ENCODE measurements around the gene NRP2.

DNA sequence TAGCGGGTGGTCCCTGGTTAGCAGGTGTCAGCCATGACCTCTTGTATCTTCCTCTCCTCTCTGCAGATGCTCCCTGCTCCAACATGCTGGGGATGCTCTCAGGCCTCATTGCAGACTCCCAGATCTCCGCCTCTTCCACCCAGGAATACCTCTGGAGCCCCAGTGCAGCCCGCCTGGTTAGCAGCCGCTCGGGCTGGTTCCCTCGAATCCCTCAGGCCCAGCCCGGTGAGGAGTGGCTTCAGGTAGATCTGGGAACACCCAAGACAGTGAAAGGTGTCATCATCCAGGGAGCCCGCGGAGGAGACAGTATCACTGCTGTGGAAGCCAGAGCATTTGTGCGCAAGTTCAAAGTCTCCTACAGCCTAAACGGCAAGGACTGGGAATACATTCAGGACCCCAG lies 60.8 kb downstream of the NRP2 start:
- TF ChIP-seq PAWR (CRISPR knock-in tag; IDR thresholded peaks at IDR 0.05; ENCODE audit: borderline replicate concordance) (no peak), CTCF (CRISPR knock-in tag; IDR thresholded peaks at IDR 0.05) (no peak), ZNF274 (CRISPR knock-in tag; IDR thresholded peaks at IDR 0.05) (no peak)
- TF ChIP-seq, protein P1, sequence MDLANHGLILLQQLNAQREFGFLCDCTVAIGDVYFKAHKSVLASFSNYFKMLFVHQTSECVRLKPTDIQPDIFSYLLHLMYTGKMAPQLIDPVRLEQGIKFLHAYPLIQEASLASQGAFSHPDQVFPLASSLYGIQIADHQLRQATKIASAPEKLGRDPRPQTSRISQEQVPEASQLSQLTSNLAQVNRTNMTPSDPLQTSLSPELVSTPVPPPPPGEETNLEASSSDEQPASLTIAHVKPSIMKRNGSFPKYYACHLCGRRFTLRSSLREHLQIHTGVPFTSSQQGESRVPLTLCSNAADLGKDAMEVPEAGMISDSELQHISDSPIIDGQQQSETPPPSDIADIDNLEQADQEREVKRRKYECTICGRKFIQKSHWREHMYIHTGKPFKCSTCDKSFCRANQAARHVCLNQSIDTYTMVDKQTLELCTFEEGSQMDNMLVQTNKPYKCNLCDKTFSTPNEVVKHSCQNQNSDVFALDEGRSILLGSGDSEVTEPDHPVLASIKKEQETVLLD (CRISPR knock-in tag; IDR thresholded peaks at IDR 0.05; ENCODE audit: low read depth) = no peak
